Eye (tissue), 1 donor: Measurements from ENCODE around the gene OR5AU1.

ENCODE experiments used
- DNase-seq: peaks from one replicate; pipeline ENCODE4 v3.0.0-alpha.2; 2015

Gene OR5AU1

DNA sequence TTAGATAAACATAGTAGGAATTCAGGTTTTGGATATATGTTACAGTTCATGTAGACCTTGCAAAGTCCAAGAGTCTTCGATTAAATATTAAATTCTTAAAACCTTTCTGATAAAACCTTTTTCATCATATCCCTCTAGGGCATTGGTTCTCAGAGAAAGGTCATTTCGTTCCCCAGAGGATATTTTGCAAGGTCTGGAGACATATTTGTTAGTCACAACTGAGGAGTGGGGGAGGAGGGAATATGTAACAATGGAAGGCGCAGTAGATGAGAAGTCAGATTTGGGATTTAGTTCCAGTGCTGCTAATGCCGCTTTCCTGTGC is 49.7 kb downstream of the OR5AU1 start:
- peak; percentile 62 for DNase-seq

DNA sequence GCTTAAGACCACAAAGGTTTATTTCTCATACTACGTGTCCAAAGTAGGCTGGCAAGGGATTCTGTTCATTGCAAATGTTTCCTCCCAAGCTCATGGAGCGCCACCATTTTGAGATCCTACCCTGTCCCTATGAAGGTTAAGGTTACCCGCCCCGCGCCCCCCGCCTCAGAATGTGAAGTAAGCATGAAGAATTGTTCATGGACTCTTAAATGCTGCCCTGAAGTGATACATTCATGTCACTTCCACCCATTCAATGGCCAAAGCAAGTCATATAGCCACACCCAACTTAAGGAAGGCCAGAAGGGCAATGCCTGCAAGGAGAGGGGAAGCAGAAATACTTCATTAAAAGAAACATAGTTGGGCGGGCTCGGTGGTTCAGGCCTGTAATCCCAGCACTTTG is 50.8 kb downstream of the OR5AU1 start:
- no peak for DNase-seq
